Stimulated activated CD4-positive, alpha-beta T cell treated with anti-CD3 and anti-CD28 coated beads, Interleukin-15, amount 100 ng/mL, for 24 hours (primary cell): ENCODE measurements around the gene TENT5A.
A peak's percentile ranks its signal among the peaks of the same experiment; 100 is the strongest.
"Not testable (repeated sequence)": the region's sequence is repeated elsewhere in the genome, so short reads cannot be mapped to it uniquely, and the experiment has no call there.

Experiments used
- DNase-seq: peaks from one replicate; pipeline ENCODE4 v3.0.0-alpha.2; 2020

Gene TENT5A

GRCh38 chr6:81749707-81750106 lies 2.8 kb downstream of the TENT5A start:
- DNase-seq = no peak

GRCh38 chr6:81748994-81749393 lies 3.5 kb downstream of the TENT5A start:
- DNase-seq = no peak

DNA sequence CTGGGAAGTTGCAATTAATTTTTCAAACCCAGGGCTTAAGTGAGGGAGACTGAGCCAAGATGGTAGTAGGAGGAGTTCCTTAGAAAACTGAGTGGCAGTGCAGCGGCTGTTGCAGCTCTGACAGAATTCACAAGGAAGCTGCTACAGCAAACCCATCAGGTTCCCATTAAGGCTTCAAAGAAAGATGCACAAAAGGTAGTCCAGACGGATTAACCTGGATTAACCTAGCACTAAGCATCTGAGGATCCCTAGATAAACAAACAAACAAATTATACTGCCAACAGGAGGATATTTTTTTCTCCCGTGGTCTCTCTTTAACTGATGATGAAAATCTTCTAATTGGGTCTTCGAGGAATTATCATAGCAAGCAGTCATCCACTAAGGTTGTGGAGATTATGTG lies 5.2 kb downstream of the TENT5A start:
- no peak for DNase-seq

DNA sequence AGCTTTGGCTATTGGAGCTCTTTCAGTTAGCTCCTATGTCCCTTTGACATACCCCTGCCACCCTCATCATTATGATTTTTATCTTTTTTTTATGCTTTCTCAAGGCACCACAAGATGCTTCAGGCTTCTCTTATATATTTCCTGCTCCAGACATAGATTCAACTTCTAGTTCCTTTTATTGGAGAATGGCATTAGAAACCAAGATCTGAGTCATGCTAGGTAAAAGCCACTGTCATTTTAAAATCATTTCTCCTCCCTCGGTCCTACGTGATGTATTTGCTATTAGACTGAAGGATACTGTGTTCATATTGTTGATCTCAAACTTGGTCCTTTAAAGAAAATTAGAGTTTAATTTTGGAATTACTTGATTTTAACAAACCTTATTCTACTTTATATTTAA lies 8.3 kb downstream of the TENT5A start:
- DNase-seq = no peak

DNA sequence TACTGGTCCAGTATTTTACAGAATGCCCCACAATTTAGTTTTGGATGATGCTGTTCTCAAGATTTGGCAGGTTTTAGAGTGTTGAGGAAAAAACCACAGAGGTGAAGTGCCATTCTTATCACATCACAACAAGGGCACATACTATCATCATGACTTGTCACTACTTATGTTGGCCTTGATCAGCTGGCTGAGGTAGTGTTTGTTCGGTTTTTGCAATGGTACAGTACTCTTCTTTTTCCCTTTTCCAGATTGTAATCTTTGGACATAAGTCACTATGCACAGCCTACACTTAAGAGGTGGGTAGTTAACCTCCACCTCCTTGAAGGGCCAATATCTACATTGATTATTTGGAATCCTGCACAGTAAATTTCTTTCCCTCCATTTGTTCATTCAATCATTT lies 8.8 kb downstream of the TENT5A start:
- no peak for DNase-seq

DNA sequence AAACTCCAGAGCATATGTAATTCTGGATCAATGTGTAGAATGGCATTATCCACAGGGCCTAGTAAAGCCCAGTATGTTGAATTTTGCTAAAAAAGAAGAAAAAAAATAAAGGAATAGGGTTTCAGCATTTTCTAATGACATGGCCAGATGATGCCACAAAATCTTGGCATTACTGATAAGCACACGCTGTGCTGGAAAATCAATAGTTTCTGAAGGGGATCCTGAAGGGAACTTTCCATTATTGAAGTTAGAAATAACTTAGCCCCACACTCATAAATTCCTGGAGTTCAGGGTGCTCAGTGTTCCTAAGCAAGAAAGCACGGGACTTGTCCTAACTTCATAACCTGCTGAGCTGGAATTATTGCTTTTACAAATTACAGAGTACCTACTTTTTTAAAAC lies 10.8 kb downstream of the TENT5A start:
- no peak for DNase-seq

DNA sequence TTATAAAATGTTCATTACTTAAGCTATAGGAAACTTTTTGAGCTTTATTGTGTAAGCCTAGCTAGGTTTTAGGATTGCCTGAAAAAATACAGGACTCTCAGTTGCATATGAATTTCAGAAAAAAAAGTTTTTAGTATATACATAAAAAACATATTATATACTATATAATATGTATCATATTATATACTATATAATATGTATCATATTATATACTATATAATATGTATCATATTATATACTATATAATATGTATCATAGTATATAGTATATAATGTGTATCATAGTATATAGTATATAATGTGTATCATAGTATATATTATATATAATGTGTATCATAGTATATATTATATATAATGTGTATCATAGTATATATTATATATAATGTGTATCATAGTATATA lies 11.9 kb downstream of the TENT5A start:
- not testable (repeated sequence) for DNase-seq

DNA sequence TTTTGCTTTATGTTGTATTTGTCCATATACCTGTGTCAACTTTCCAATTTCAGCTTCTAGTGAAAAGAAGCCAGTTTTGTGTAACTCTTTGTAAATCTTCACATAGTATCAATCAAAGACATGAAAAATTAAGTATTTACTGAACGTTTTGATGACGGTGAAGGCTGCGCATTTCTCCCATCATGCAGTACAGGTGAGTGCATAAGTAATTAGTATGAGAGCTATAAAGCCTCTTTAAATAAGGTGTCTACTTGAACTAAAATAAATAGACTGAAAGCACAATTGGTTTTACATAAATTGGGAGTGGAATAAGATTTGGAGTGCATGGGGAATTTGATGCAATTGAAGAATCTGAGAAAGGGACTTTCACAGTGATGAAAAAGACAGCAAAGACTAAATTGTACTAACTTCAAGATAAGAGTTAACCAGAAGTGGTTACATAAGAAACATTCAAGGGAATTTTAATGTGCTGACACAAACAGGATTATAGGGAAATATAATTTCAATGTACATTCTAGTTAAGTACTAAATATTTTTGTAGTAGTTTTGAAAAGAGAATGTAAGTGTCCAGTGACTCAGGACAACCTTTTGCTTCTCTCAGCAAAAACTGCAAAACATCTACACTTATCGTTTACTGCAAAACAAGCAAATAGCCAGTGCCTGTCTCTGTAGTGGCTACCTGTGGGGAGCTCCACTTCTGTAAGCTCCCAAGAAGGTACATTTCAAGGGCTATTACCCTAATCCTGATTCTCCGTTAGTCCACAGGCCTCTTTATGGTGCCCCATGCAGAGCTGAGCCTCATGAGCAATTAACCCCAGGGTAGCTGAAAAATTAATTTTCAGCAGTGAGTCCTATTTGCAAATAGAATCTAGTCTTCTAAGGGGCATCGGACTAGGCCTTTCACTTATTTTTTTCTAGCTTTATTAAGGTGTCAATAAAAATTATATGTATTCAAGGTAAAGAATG lies 13.0 kb downstream of the TENT5A start:
- DNase-seq = no peak

DNA sequence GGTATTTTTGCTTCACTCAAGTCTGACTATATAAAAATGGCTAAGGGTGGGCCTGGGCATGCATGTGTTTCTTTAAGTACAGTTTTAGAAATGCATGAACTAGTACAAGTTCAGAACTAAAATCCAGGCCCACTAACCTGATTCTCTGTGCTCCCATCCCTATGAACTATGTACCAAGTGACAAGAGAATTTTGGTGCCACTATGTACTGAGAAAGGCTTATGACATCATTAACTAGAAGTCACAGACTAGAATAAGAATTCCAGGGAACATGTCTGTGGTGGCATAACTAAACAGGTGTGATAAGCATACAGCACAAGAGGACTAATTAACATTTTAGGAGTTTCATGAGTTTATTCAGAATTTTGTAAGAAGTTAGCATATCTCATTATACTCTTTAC lies 16.1 kb downstream of the TENT5A start:
- DNase-seq = no peak

DNA sequence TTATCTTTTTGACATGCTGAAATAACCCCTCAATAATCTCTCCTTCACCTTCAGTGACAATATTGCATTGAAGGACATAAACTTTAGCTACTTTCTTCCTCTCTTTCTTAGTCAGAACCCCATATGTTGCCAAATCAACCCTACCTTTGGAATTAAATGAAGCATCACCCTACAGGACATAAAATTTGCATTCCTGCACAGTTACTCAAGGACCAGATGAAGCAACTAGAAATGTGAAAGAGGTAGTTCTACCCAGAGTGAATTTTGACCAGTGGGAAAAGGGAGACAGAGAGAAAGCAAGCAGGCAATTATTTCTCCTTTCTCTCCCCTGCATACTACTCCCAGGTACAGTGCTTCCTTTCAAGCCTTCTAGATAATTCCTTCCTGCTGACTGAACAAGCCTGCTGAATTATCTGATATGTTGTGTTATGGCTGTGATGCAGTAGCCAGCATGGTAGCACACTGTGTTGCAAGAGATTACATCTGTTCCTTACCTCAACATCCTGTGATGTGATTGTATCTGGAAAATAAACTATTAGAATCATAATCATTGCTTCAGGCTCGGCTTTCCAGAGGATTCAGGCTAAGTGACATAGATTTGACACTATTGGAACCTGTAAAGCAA lies 16.6 kb downstream of the TENT5A start:
- DNase-seq = no peak

- DNase-seq = no peak
Measured at GRCh38 chr6:81734500-81735150, 17.9 kb downstream of the TENT5A start.

GRCh38 chr6:81734081-81734480 lies 18.4 kb downstream of the TENT5A start:
- DNase-seq = no peak

DNA sequence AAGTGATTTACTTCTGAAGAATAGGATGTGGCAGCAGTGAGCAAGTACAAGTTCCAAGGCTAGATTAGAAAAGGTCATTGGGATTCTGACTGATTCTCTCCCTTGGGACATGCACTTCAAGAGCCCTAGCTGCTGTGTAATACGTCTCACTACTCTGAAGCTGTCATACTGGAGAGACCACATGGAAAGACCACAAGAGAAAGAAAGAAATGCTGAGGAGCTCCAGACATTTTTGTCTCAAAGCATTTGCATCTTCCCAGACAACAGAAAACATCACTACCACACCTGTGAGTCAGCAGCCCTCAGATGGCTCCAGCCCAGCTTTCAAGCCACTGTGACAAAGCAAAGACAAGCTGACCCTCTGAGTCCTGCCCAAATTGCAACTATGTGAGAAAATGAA lies 20.7 kb downstream of the TENT5A start:
- no peak for DNase-seq

DNA sequence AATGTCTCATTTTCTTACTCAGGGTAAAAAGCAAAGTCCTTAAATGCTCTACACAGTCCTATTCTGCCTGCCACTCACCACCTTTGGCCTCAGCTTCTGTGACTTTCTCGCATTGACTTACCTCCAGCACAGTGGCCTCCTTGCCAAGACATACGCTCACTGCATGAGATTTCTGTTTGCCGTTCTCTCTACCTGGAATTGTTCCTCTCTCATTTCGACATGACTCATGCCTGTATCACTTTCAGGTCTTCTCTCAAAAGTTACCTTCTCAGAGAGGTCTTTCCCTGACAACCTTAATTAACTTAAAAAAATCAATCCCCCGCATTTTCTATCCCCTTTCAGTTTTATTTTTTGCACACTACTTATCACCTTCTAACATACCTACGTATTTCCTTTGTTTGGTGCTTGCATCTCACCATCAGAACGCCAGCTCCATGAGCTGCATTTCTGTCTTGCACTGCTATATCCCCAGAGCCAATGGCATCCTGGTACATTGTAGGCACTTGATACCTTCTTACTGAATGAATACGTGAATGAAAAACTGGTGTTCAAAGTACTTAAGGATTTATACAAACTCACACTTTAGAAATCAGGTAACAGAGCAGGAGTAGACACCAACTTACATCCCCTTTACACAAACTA lies 24.5 kb downstream of the TENT5A start:
- peak; percentile 13 for DNase-seq

GRCh38 chr6:81725127-81725526 lies 27.4 kb downstream of the TENT5A start:
- DNase-seq = no peak

GRCh38 chr6:81722506-81723223 lies 29.8 kb downstream of the TENT5A start:
- no peak for DNase-seq

DNA sequence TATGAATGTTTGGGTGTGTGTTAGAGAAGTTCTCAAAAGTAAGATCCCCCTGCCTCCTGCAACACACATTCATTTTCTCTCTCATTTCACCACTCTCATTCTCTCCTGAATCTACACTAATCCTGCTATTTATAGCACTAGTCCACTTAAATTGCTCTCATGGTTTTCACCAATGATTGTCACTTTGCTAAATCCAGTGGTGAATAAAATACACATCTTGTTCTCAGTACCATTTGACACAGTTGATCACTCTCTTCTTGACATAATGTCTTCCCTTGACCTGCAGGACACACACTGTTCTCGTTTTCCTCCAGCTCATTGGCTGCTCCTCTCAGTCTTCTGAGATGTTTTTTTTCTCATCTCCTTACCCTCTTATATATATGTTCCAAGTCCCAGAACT lies 32.1 kb downstream of the TENT5A start:
- DNase-seq = no peak

DNA sequence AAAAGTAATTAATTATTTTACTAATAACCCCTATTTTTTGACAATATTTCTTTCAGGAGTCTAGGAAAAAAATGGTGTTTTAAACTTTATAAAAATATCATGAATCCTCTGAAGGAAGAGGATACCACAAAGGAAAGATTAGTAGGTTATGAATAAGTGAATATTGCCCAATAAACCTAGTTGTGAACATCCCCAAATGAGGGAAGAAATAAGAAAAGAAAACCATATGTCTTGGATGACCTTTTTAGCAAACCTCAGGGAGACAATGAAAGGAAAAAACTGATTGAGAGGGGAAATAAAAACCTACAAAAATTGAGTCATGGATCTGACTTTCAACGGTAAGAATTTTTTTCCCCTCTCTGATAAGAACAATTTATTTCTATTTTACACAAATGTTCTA lies 34.4 kb downstream of the TENT5A start:
- DNase-seq = no peak

DNA sequence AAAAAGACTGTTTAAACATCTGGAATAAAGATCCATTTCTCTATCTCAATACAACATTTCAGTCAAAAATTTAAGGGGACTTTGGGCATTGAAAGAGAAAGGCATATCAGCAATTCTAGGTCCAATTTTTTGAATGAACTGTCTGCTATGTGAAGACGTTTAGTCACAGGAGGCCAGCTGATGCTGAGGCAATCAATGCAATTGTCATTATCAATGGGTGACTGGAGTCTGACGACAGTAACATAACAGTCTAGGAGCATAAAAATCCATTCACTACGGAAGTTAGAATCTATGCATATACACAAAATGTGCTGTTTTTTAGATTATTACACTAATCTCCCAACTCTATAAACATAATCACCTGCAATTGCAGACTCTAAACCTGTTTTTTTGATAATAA lies 37.8 kb downstream of the TENT5A start:
- no peak for DNase-seq

GRCh38 chr6:81713205-81713604 lies 39.3 kb downstream of the TENT5A start:
- DNase-seq = no peak

DNA sequence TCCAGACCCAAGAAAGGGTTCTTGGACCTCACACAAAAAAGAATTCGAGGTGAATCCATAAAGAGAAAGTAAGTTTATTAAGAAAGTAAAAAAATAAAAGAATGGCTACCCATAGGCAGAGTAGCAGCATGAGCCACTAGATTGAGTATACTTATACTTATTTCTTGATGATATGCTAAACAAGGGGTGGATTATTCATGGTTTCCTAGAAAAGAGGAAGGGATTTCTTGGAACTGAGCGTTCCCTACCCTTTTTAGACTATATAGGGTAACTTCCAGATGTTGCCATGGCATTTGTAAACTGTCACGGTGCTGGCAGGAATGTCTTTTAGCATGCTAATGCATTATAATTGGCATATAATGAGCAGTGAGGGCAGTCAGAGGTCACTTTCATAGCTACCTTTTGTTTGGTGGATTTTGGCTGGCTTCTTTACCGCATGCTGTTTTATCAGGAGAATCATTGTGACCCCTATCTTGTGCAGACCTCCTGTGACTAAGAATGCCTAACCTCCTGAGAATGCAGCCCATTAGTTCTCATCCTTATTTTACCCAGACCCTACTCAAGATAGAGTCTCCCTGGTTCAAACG lies 44.3 kb downstream of the TENT5A start:
- no peak for DNase-seq

DNA sequence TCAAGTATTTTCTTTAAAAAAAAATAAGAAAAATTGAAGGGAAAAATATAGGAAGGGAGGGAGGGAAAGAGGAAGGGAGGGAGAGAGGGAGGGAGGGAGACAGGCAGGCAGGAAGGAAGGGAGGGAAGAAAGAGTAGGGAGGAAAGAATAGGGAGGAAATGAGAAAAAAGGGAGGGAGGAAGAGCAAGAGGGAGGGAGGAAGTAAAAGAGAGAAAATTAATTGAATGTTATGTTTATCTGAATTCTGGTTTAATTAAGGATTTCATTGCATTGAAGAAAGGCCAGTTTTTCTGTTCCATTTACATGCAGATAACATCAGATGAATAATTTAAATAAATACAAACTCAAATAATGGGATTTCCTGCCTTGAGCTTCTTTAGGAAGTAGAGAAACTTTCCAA lies 47.8 kb downstream of the TENT5A start:
- DNase-seq = no peak
